ENCODE data around the gene NFIB. TPM values are rescaled to one million over a fixed set of nuclear protein-coding genes. Genes with fewer than 3 reads are reported as not detected.
A peak's percentile ranks its signal among the peaks of the same experiment; 100 is the strongest.

Gene NFIB
- total and polyA plus RNA-seq, 8 donors, result 8.9 to 65.0 (median 45.7) TPM

- WGBS, 2 donors, result 56 to 64% methylated on average over 4 of the region's 4 CpGs
- Histone ChIP-seq H3K27me3 (no peaks in the 10 kb centered on the region), H3K4me1 (peaks cover 17 to 27% (median 23%) of the 10 kb centered on the region in 3 donors), H3K9me3 (no peaks in the 10 kb centered on the region), H3K4me3 (no peak overlapping the region), H3K27ac (no peak overlapping the region), H3K36me3 (no peaks in the 10 kb centered on the region)
- TF ChIP-seq CTCF (IDR thresholded peaks at IDR 0.05), result no peak
- ATAC-seq (no peak), DNase-seq (no peak), FAIRE-seq (no peak)
- intact Hi-C loops (cut with DNase I), result no loop called here
Measured at GRCh38 chr9:14258660-14259239, 55.2 kb downstream of the NFIB start.

GRCh38 chr9:14258156-14258555 is 55.8 kb downstream of the NFIB start:
- Histone ChIP-seq H3K27ac (no peak overlapping the region), H3K9me3 (no peaks in the 10 kb centered on the region), H3K4me3 (no peak overlapping the region), H3K4me1 (peaks cover 17 to 27% (median 23%) of the 10 kb centered on the region in 3 donors), H3K36me3 (no peaks in the 10 kb centered on the region), H3K27me3 (no peaks in the 10 kb centered on the region)
- FAIRE-seq, result no peak
- intact Hi-C loops (cut with DNase I), result no loop called here
- no peak for DNase-seq
- no peak for TF ChIP-seq CTCF (IDR thresholded peaks at IDR 0.05)
- peak in 2 of 4 donors; percentile 15 to 25 for ATAC-seq

GRCh38 chr9:14256588-14256987 is 57.4 kb downstream of the NFIB start:
- WGBS, 2 donors, result 55 to 70% methylated on average over 1 of the region's 1 CpG
- Histone ChIP-seq H3K9me3 (no peaks in the 10 kb centered on the region), H3K4me1 (peaks cover 17 to 30% (median 17%) of the 10 kb centered on the region in 3 donors), H3K36me3 (no peaks in the 10 kb centered on the region), H3K4me3 (no peak overlapping the region), H3K27ac (no peak overlapping the region), H3K27me3 (no peaks in the 10 kb centered on the region)
- intact Hi-C loops (cut with DNase I), result no loop called here
- TF ChIP-seq CTCF (IDR thresholded peaks at IDR 0.05), result no peak
- no peak for DNase-seq
- ATAC-seq, result peak in 2 of 4 donors; percentile 18 to 45
- no peak for FAIRE-seq

GRCh38 chr9:14251154-14252071 is 62.5 kb downstream of the NFIB start:
- Histone ChIP-seq H3K4me1 (peaks cover 19 to 41% (median 31%) of the 10 kb centered on the region in 3 donors), H3K9me3 (no peaks in the 10 kb centered on the region), H3K36me3 (no peaks in the 10 kb centered on the region), H3K4me3 (peak overlapping the region in 2 of 4 donors; percentile 3 to 20), H3K27me3 (no peaks in the 10 kb centered on the region), H3K27ac (peak overlapping the region; percentile 51 to 87 (median 75))
- peak; percentile 94 to 98 (median 97) for ATAC-seq
- DNase-seq, result peak; percentile 81 to 96 (median 92)
- no peak for TF ChIP-seq CTCF (IDR thresholded peaks at IDR 0.05)
- WGBS, 2 donors, result 7 to 8% methylated on average over 10 of the region's 10 CpGs
- intact Hi-C loops (cut with DNase I), result no loop called here
- FAIRE-seq, result peak; percentile 43

Measured in pancreas (tissue), 10 donors.